Motor neuron (in vitro differentiated cells): ENCODE measurements around the gene RYR3. TPM values are rescaled to one million over a fixed set of nuclear protein-coding genes. Genes with fewer than 3 reads are reported as not detected.

Experiments
- ATAC-seq, 8 experiments: fragments of 200-7000 bp; cut with Tn5 transposase; replicated peaks in 6 of 8; 2 replicates each; pipeline ENCODE4 v1.8.0; 2021; ENCODE audit warnings: mild to moderate bottlenecking in 8 of 8, moderate library complexity in 8 of 8
- H3K27ac ChIP-seq, 2 donors: fragments of 250-450 bp; sonication (Bioruptor Pico); 2 replicates each; pipeline ENCODE4 v1.9.0; 2021; ENCODE audit warnings: antibody characterized with exemption in 2 of 2, mild to moderate bottlenecking in 2 of 2, moderate library complexity in 1 of 2
- H3K4me1 ChIP-seq, 2 donors: fragments of 250-450 bp; sonication (Bioruptor Pico); replicated peaks in 1 of 2; 2 replicates each; pipeline ENCODE4 v1.6.1; 2021; ENCODE audit warnings: antibody characterized with exemption in 2 of 2, mild to moderate bottlenecking in 2 of 2, moderate library complexity in 1 of 2
- H3K4me3 ChIP-seq, 5 donors: fragments of 250-450 bp; sonication (Bioruptor Pico); 2 replicates each; pipeline ENCODE4 v1.9.0; 2021; ENCODE audit warnings: antibody characterized with exemption in 5 of 5, mild to moderate bottlenecking in 5 of 5, moderate library complexity in 4 of 5
- whole genome bisulfite sequencing, 10 experiments: fragments of 450-650 bp; shearing (Covaris generic); methylation state at CpG; one replicate each; pipeline ENCODE4 v1.0.0; 2022; 5-methylcytosine and 5-hydroxymethylcytosine counted together
- in situ Hi-C, 9 experiments: fragments of 400-800 bp; cut with MboI; loops; one replicate each; pipeline ENCODE4 v1.15.0; 2021; ENCODE audit warnings: low sequenced_read_pairs in 9 of 9, low pct_unique_long_range_greater_than_20kb in 2 of 9; ENCODE audit not compliant: unreplicated experiment in 9 of 9
- total RNA-seq, 8 experiments: library from RNA; unstranded; fragments of 300-600 nt; gene quantifications; 2 replicates each; pipeline versions ENCODE4 v1.2.3 to v1.2.4, GENCODE V29; 2022

The RYR3 gene
- total RNA-seq, 8 experiments from 2014 or later, result 0.51 to 5.8 (median 2.2) TPM

GRCh38 chr15:33662014-33662413 lies 351.2 kb downstream of the RYR3 start:
- WGBS, 10 experiments, result 20 to 90% (median 78%) methylated on average over 2 to 8 of the region's 14 CpGs; no CpG with 5 or more reads in 6 of the 10 experiments

GRCh38 chr15:33664947-33665346 lies 354.2 kb downstream of the RYR3 start:
- WGBS, 10 experiments, result 0 to 100% (median 69%) methylated on average over 1 to 2 of the region's 2 CpGs; no CpG with 5 or more reads in 3 of the 10 experiments
- in situ Hi-C loops, result no loop called here

More at GRCh38 chr15:33662014-33662413, 351.2 kb downstream of the RYR3 start:
- H3K4me1 ChIP-seq, result no peaks in the 10 kb centered on the region
- no peak for ATAC-seq
- H3K4me3 ChIP-seq, result no peak overlapping the region
- in situ Hi-C loops, result no loop called here
- H3K27ac ChIP-seq, result no peak overlapping the region

GRCh38 chr15:33670567-33670966 lies 359.8 kb downstream of the RYR3 start:
- in situ Hi-C loops, result no loop called here
- no peak overlapping the region for H3K27ac ChIP-seq
- 0 to 91% (median 63%) methylated on average over 1 to 3 of the region's 3 CpGs; no CpG with 5 or more reads in 1 of the 10 experiments for WGBS, 10 experiments
- no peaks in the 10 kb centered on the region for H3K4me1 ChIP-seq
- H3K4me3 ChIP-seq, result no peak overlapping the region
- no peak for ATAC-seq

More at GRCh38 chr15:33664947-33665346, 354.2 kb downstream of the RYR3 start:
- no peaks in the 10 kb centered on the region for H3K4me1 ChIP-seq
- ATAC-seq, result peak in 3 of 8 experiments; percentile 80 to 99 (median 99)
- H3K27ac ChIP-seq, result no peak overlapping the region
- H3K4me3 ChIP-seq, result no peak overlapping the region

- WGBS, 10 experiments, result 0 to 100% (median 65%) methylated on average over 1 to 5 of the region's 5 CpGs; no CpG with 5 or more reads in 2 of the 10 experiments
These were observed 360.7 kb downstream of the RYR3 start for GRCh38 chr15:33671456-33671855.

GRCh38 chr15:33675246-33675645 lies 364.5 kb downstream of the RYR3 start:
- in situ Hi-C loops, result loop anchor here in 2 of 9 experiments (25.0 kb wide), 2 partner anchors 388 to 588 kb away; no protein-coding TSS in a partner anchor
- 0 to 43% (median 24%) methylated on average over 2 to 4 of the region's 4 CpGs; no CpG with 5 or more reads in 2 of the 10 experiments for WGBS, 10 experiments
- H3K4me3 ChIP-seq, result no peak overlapping the region
- H3K27ac ChIP-seq, result no peak overlapping the region
- H3K4me1 ChIP-seq, result peaks cover 14 to 15% of the 10 kb centered on the region in 2 donors
- peak in 3 of 8 experiments; percentile 46 to 66 (median 47) for ATAC-seq

More at GRCh38 chr15:33671456-33671855, 360.7 kb downstream of the RYR3 start:
- H3K4me3 ChIP-seq, result no peak overlapping the region
- H3K27ac ChIP-seq, result no peak overlapping the region
- H3K4me1 ChIP-seq, result no peaks in the 10 kb centered on the region
- in situ Hi-C loops, result no loop called here
- no peak for ATAC-seq

- WGBS, 10 experiments, result 17 to 100% (median 66%) methylated on average over 1 to 7 of the region's 8 CpGs; no CpG with 5 or more reads in 1 of the 10 experiments
- peaks cover 14 to 15% of the 10 kb centered on the region in 2 donors for H3K4me1 ChIP-seq
- ATAC-seq, result peak in 5 of 8 experiments; percentile 45 to 91 (median 82)
- in situ Hi-C loops, result loop anchor here in 2 of 9 experiments (25.0 kb wide), 2 partner anchors 390 to 590 kb away; no protein-coding TSS in a partner anchor
- peak overlapping the region in 1 of 2 donors; percentile 42 for H3K27ac ChIP-seq
- H3K4me3 ChIP-seq, result no peak overlapping the region
These were observed 366.6 kb downstream of the RYR3 start for GRCh38 chr15:33677238-33677830.

- in situ Hi-C loops, result loop anchor here in 2 of 9 experiments (25.0 kb wide), 2 partner anchors 391 to 591 kb away; no protein-coding TSS in a partner anchor
- H3K27ac ChIP-seq, result no peak overlapping the region
- peaks cover 14 to 15% of the 10 kb centered on the region in 2 donors for H3K4me1 ChIP-seq
- H3K4me3 ChIP-seq, result no peak overlapping the region
- ATAC-seq, result no peak
- WGBS, 10 experiments, result 0 to 100% (median 40%) methylated on average over 1 to 2 of the region's 3 CpGs; no CpG with 5 or more reads in 4 of the 10 experiments
These were observed 367.4 kb downstream of the RYR3 start for GRCh38 chr15:33678176-33678575.

GRCh38 chr15:33678602-33679001 lies 367.8 kb downstream of the RYR3 start:
- Histone ChIP-seq H3K4me1 (peaks cover 14 to 15% of the 10 kb centered on the region in 2 donors), H3K27ac (no peak overlapping the region), H3K4me3 (no peak overlapping the region)
- 38 to 100% (median 83%) methylated on average over 1 to 4 of the region's 5 CpGs; no CpG with 5 or more reads in 3 of the 10 experiments for WGBS, 10 experiments
- ATAC-seq, result peak in 1 of 8 experiments; percentile 4
- in situ Hi-C loops, result loop anchor here in 2 of 9 experiments (25.0 kb wide), 2 partner anchors 391 to 591 kb away; no protein-coding TSS in a partner anchor

GRCh38 chr15:33679061-33679460 lies 368.3 kb downstream of the RYR3 start:
- Histone ChIP-seq H3K4me1 (peaks cover 14 to 15% of the 10 kb centered on the region in 2 donors), H3K27ac (no peak overlapping the region), H3K4me3 (no peak overlapping the region)
- in situ Hi-C loops, result loop anchor here in 2 of 9 experiments (25.0 kb wide), 2 partner anchors 392 to 592 kb away; no protein-coding TSS in a partner anchor
- peak in 5 of 8 experiments; percentile 39 to 71 (median 66) for ATAC-seq
- 0 to 83% (median 60%) methylated on average over 1 of the region's 2 CpGs; no CpG with 5 or more reads in 6 of the 10 experiments for WGBS, 10 experiments

GRCh38 chr15:33680336-33680735 lies 369.6 kb downstream of the RYR3 start:
- Histone ChIP-seq H3K4me3 (no peak overlapping the region), H3K4me1 (peaks cover 14 to 15% of the 10 kb centered on the region in 2 donors), H3K27ac (no peak overlapping the region)
- 0 to 86% (median 65%) methylated on average over 2 to 5 of the region's 5 CpGs; no CpG with 5 or more reads in 3 of the 10 experiments for WGBS, 10 experiments
- in situ Hi-C loops, result loop anchor here in 2 of 9 experiments (25.0 kb wide), 2 partner anchors 393 to 593 kb away; no protein-coding TSS in a partner anchor
- no peak for ATAC-seq

GRCh38 chr15:33693166-33693800 lies 382.5 kb downstream of the RYR3 start:
- in situ Hi-C loops, result loop anchor here in 2 of 9 experiments (25.0 kb wide), 2 partner anchors 406 to 606 kb away; no protein-coding TSS in a partner anchor
- Histone ChIP-seq H3K27ac (no peak overlapping the region), H3K4me1 (no peaks in the 10 kb centered on the region), H3K4me3 (no peak overlapping the region)
- peak in 1 of 8 experiments; percentile 36 for ATAC-seq
- 13 to 100% (median 77%) methylated on average over 1 to 10 of the region's 12 CpGs; no CpG with 5 or more reads in 1 of the 10 experiments for whole genome bisulfite sequencing, 10 experiments

GRCh38 chr15:33698126-33698525 lies 387.4 kb downstream of the RYR3 start:
- 18 to 100% (median 53%) methylated on average over 2 to 6 of the region's 6 CpGs; no CpG with 5 or more reads in 2 of the 10 experiments for WGBS, 10 experiments
- Histone ChIP-seq H3K4me1 (no peaks in the 10 kb centered on the region), H3K4me3 (no peak overlapping the region), H3K27ac (no peak overlapping the region)
- no peak for ATAC-seq
- in situ Hi-C loops, result loop anchor here in 2 of 9 experiments (25.0 kb wide), 2 partner anchors 411 to 611 kb away; no protein-coding TSS in a partner anchor
